ENCODE measurements around the gene PLXDC2. TPM values are rescaled to one million over a fixed set of nuclear protein-coding genes. Genes with fewer than 3 reads are reported as not detected.

PLXDC2 gene
- polyA plus RNA-seq, 1 donor: 32.9 TPM

GRCh38 chr10:19815036-19815730 is 1.0 kb upstream of the PLXDC2 start:
- DNase-seq: peak; percentile 57

- DNase-seq: peak; percentile 81
These were observed 361 bp upstream of the PLXDC2 start for GRCh38 chr10:19815731-19816410.

GRCh38 chr10:19817231-19817933 is 1.1 kb downstream of the PLXDC2 start:
- DNase-seq: peak; percentile 46

GRCh38 chr10:19818876-19819275 is 2.6 kb downstream of the PLXDC2 start:
- no peak for DNase-seq

- peak; percentile 63 for DNase-seq
These were observed 3.3 kb downstream of the PLXDC2 start for GRCh38 chr10:19819419-19820033.

GRCh38 chr10:19824381-19825342 is 8.4 kb downstream of the PLXDC2 start:
- DNase-seq: no peak

- DNase-seq: no peak
These were observed 9.5 kb downstream of the PLXDC2 start for GRCh38 chr10:19825700-19826099.

- DNase-seq: no peak
These were observed 10.5 kb downstream of the PLXDC2 start for GRCh38 chr10:19826712-19827111.

GRCh38 chr10:19828278-19829049 is 12.2 kb downstream of the PLXDC2 start:
- no peak for DNase-seq

- DNase-seq: no peak
These were observed 16.5 kb downstream of the PLXDC2 start for GRCh38 chr10:19832699-19833098.

GRCh38 chr10:19833170-19833824 is 17.1 kb downstream of the PLXDC2 start:
- no peak for DNase-seq

GRCh38 chr10:19835952-19836351 is 19.7 kb downstream of the PLXDC2 start:
- DNase-seq: no peak

- DNase-seq: no peak
These were observed 22.9 kb downstream of the PLXDC2 start for GRCh38 chr10:19839090-19839489.

- DNase-seq: no peak
These were observed 23.3 kb downstream of the PLXDC2 start for GRCh38 chr10:19839552-19839951.

- no peak for DNase-seq
These were observed 24.5 kb downstream of the PLXDC2 start for GRCh38 chr10:19840776-19841175.

GRCh38 chr10:19843487-19843886 is 27.3 kb downstream of the PLXDC2 start:
- DNase-seq: no peak

- no peak for DNase-seq
These were observed 29.5 kb downstream of the PLXDC2 start for GRCh38 chr10:19845503-19846368.

GRCh38 chr10:19847321-19847720 is 31.1 kb downstream of the PLXDC2 start:
- DNase-seq: no peak

Measured in left kidney (tissue), 2 donors.